Measurements from ENCODE around the gene MYL9.

Gene MYL9

GRCh38 chr20:36578356-36579041 is 37.2 kb downstream of the MYL9 start:
- no peak overlapping the region for H3K4me3 ChIP-seq (ENCODE audit: low read depth, low read length)

GRCh38 chr20:36579996-36580545 is 38.8 kb downstream of the MYL9 start:
- H3K4me3 ChIP-seq (ENCODE audit: low read depth, low read length): no peak overlapping the region

DNA sequence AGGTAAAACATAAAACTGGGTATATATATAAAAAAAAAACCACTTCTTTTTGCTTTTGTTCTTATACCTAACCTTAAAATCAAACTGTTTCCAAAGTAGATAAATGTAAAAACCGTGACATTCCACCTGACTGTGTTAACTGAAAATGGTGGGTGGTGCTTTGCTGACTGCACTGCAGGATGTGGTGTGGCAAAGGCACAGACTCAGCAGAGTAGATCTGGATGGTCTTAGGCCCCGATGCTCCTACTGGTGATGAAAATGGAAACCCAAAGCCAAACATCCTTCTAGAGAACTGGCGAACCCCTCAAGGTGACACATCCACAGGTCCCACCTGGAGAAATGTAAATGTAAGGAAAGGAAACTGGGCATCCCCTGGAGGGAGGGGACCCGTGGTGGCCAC is 41.0 kb downstream of the MYL9 start:
- no peak overlapping the region for H3K4me3 ChIP-seq (ENCODE audit: low read depth, low read length)

DNA sequence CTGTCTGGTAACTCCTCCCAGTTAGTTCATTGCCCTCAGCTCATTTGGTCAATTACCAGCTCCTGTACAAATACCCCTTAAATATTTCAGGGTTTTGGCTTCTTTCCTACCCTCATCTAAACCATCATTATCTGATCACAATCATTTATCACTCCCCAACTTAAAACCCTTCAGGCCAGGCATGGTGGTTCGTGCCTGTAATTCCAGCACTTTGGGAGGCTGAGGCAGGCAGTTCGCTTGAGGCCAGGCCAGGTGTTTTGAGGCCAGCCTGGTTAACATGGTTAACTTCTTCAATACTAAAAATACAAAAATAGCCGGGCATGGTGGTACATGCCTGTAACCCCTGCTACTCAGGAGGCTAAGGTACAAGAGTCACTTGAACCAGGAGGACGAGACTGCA is 41.5 kb downstream of the MYL9 start:
- no peak overlapping the region for H3K4me3 ChIP-seq (ENCODE audit: low read depth, low read length)

GRCh38 chr20:36584018-36584481 is 42.7 kb downstream of the MYL9 start:
- no peak overlapping the region for H3K4me3 ChIP-seq (ENCODE audit: low read depth, low read length)

DNA sequence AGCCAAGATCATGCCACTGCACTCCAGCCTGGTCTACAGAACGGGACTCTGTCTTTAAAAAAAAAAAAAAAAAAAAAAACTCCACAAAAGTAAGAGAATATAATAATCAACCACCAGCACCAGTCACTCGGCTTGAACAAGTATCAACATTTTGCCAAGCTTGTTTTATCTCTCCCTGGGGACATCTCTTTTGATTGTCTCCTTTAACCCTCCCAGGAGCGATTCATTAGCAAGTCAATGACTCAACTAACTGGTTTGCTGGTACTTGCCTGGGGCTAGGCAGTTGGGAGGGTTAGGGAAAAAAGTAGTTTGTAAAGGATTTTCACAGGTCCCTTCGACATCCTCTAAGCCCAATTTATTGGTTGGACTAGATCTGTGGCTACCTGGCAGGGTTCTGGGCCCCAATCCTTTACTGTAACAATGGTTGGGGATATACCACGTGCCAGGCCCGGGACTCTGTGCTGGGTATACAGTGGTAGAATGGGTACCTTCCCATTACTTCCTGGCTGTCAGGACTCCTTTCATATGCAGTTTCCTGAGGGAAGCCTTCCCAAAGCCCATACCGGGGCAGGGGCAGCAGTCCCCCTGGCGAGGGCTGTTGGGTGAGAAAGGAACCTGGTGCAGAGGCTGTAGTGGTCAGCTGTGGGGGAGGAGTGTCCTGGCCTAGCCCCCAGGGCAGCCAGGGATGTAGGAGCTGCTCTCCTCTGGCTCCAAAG is 44.2 kb downstream of the MYL9 start:
- no peak overlapping the region for H3K4me3 ChIP-seq (ENCODE audit: low read depth, low read length)

DNA sequence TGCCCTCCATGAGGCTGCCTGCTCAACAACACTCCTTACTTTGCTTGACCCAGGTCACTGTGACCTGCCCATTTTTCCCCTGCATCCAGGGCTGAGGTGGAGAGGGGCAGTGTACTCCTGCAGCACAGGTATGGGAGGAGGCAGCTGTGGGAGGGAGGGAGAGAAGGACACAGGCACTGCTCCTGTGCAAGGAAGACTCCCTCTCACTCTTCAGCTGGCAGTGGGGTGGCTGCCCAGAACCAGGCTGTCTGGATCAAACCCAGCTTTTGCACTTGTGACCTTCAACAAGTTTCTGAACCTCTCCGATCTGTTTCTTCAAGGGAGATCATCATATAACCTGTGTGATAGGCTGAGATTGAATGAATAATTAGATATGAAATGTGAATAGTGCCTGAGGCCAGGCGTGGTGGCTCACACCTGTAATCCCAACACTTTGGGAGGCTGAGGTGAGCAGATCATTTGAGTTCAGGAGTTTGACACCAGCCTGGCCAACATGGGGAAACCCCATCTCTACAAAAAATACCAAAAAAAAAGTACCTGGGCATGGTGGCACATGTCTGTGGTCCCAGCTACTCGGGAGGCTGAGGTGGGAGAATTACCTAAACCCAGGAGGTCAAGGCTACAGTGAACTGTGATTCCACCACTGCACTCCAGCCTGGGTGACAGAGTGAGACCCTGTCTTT is 46.2 kb downstream of the MYL9 start:
- no peak overlapping the region for H3K4me3 ChIP-seq (ENCODE audit: low read depth, low read length)

DNA sequence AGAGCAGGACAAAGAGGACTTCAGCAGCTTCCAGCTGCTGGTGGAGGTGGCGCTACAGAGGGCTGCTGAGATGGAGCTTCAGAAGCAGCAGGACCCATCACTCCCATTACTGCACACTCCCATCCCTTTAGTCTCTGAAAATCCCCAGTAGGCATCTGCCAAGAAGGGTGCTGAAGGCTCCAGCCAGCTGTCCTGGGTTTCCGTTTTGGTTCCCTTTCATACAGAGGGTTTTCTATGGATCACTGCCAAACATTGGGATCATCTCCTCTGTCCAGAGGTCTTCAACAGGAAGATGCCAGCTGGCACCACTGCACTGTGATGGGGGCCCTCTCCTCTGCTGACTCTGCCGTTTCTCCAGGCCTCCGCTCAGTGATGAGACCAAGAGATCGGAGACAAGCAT is 50.0 kb downstream of the MYL9 start:
- H3K4me3 ChIP-seq (ENCODE audit: low read depth, low read length): no peak overlapping the region

- H3K4me3 ChIP-seq (ENCODE audit: low read depth, low read length): no peak overlapping the region
These were observed 50.7 kb downstream of the MYL9 start for GRCh38 chr20:36591854-36592641.

GRCh38 chr20:36593347-36593929 is 52.1 kb downstream of the MYL9 start:
- no peak overlapping the region for H3K4me3 ChIP-seq (ENCODE audit: low read depth, low read length)

DNA sequence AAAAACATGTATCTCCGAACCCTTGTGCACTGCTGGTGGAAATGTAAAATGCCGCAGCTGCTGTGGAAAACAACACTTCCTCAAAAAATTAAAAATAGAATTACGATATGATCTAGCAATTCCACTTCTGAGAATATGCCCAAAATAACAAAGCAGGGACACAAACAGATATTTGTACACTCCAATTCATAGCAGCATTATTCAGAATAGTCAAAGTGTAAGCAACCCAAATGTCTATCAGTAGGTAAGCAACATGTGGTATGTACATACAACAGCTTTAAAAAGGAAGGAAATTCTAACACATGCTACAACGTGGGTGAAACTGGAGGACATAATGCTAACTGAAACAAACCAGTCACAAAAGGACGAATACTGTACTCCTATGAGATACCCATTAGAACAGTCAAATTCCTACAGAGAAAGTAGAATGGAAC is 58.6 kb downstream of the MYL9 start:
- no peak overlapping the region for H3K4me3 ChIP-seq (ENCODE audit: low read depth, low read length)
